ENCODE results near the gene CDK19. TPM values are rescaled to one million over a fixed set of nuclear protein-coding genes. Genes with fewer than 3 reads are reported as not detected.

Gene CDK19
- total and polyA plus RNA-seq, 2 experiments from 2014 or later: 7.7 to 10.1 TPM

GRCh38 chr6:110786271-110786670 lies 29.0 kb downstream of the CDK19 start (continued):
- TF ChIP-seq ZNF462 (CRISPR knock-in tag; IDR thresholded peaks at IDR 0.05) (no peak), CTCF (conservative IDR thresholded peaks at IDR 0.05; ENCODE audit: low read depth in 2 of 2) (no peak), ETS1 (IDR thresholded peaks at IDR 0.05) (no peak), STAT1 (IDR thresholded peaks at IDR 0.05; ENCODE audit: unreplicated experiment) (no peak), JUNB (IDR thresholded peaks at IDR 0.05; ENCODE audit: unreplicated experiment) (no peak), EZH2phosphoT487 (IDR thresholded peaks at IDR 0.05; ENCODE audit: unreplicated experiment) (no peak)

- no peak overlapping the region for H3K27ac Mint-ChIP-seq
- Histone ChIP-seq H3K4me3 (no peak overlapping the region), H3K36me3 (ENCODE audit: insufficient read depth) (no peaks in the 10 kb centered on the region), H3K27me3 (ENCODE audit: insufficient read depth) (no peaks in the 10 kb centered on the region), H3K4me2 (no peak overlapping the region), H3F3A (replicated peaks; ENCODE audit: low read depth) (no peaks in the 10 kb centered on the region), H3K79me2 (replicated peaks; ENCODE audit: insufficient read depth) (peaks cover 10% of the 10 kb centered on the region; the same call in 1 of the 2 replicates), H3K27ac (ENCODE audit: low read depth) (no peak overlapping the region), H3K9me2 (ENCODE audit: insufficient read depth) (no peaks in the 10 kb centered on the region; the same call in 1 of the 2 replicates), H2AFZ (no peak overlapping the region), H3K4me1 (ENCODE audit: insufficient read depth) (no peaks in the 10 kb centered on the region), H4K20me1 (replicated peaks; ENCODE audit: insufficient read depth) (peaks cover 14% of the 10 kb centered on the region; the same call in 1 of the 2 replicates)
- H3K4me1 Mint-ChIP-seq: no peaks in the 10 kb centered on the region
- ATAC-seq (no peak), DNase-seq (ENCODE audit: low spot score) (no peak)
- H3K9me3 Mint-ChIP-seq: no peaks in the 10 kb centered on the region
- H3K36me3 Mint-ChIP-seq (ENCODE audit: low read depth): peaks cover 7% of the 10 kb centered on the region; the same call in 1 of the 3 replicates
- H3K4me3 Mint-ChIP-seq: no peak overlapping the region
- H3K27me3 Mint-ChIP-seq (ENCODE audit: insufficient read depth, low read depth, poor library complexity): no peaks in the 10 kb centered on the region
- TF ChIP-seq ZNF462 (CRISPR knock-in tag; IDR thresholded peaks at IDR 0.05): no peak
Observed at GRCh38 chr6:110784610-110784979, 30.7 kb downstream of the CDK19 start.
